Transverse colon (tissue), 4 donors: Measurements from ENCODE around the gene TRIM29. TPM values are rescaled to one million over a fixed set of nuclear protein-coding genes. Genes with fewer than 3 reads are reported as not detected.

Experiments
- DNase-seq: peaks from one replicate; pipeline ENCODE4 v3.0.0-alpha.2; 2019
- H3K27ac ChIP-seq, 4 donors: fragments of 200-600 bp; sonication (generic); 2 replicates each; pipeline ENCODE4 v1.5.1; 2016 to 2018; ENCODE audit warnings: inconsistent platforms in 4 of 4
- H3K27me3 ChIP-seq: fragments of 200-600 bp; sonication (generic); 2 replicates; pipeline ENCODE4 v1.5.1; 2017; ENCODE audit warnings: inconsistent platforms
- H3K36me3 ChIP-seq, 4 donors: fragments of 200-600 bp; sonication (generic); 2 replicates each; pipeline ENCODE4 v1.5.1; 2017 to 2019; ENCODE audit warnings: inconsistent platforms in 4 of 4
- H3K4me1 ChIP-seq, 4 donors: fragments of 200-600 bp; sonication (generic); 2 replicates each; pipeline ENCODE4 v1.5.1; 2017 to 2020; ENCODE audit warnings: inconsistent platforms in 4 of 4
- H3K4me3 ChIP-seq, 4 donors: fragments of 200-600 bp; sonication (generic); 1 replicate in 1 of 4; 2 replicates in 3 of 4; pipeline versions ENCODE4 v1.5.1 to v1.6.1; 2017 to 2019; ENCODE audit warnings: inconsistent platforms in 4 of 4
- H3K9me3 ChIP-seq, 2 donors: fragments of 200-600 bp; sonication (generic); 2 replicates each; pipeline ENCODE4 v1.5.1; 2017 to 2019; ENCODE audit warnings: inconsistent platforms in 2 of 2
- CTCF ChIP-seq, 5 experiments: fragments of 200-600 bp in 3 of 5; fragments of 450-650 bp in 2 of 5; sonication (generic) in 3 of 5; IDR thresholded peaks; 1 replicate in 2 of 5; 2 replicates in 3 of 5; pipeline ENCODE4 v1.5.1; 2016 to 2017; ENCODE audit warnings: antibody characterized with exemption in 5 of 5, inconsistent platforms in 3 of 5, mild to moderate bottlenecking in 2 of 5, moderate library complexity in 1 of 5
- EP300 ChIP-seq: sonication (generic); formaldehyde crosslinking; IDR thresholded peaks from one replicate; pipeline ENCODE4 v1.6.1; 2017; ENCODE audit warnings: antibody characterized with exemption, low read depth
- POLR2A ChIP-seq: fragments of 450-650 bp; IDR thresholded peaks from one replicate; pipeline ENCODE4 v1.6.1; 2016; ENCODE audit warnings: antibody characterized with exemption, mild to moderate bottlenecking, moderate library complexity
- POLR2AphosphoS5 ChIP-seq, 3 donors: sonication (generic); formaldehyde crosslinking; IDR thresholded peaks; one replicate each; pipeline ENCODE4 v1.6.1; 2016; ENCODE audit warnings: antibody characterized with exemption in 3 of 3
- WGBS, 2 donors: methylation state at CpG; one replicate each; pipeline ENCODE4 v1.1.5; 2018; ENCODE audit warnings: low coverage in 1 of 2; 5-methylcytosine and 5-hydroxymethylcytosine counted together
- in situ Hi-C, 4 donors: fragments of 200-750 bp; cut with MboI; loops; one replicate each; pipeline versions ENCODE4 v1.15.0 to v1.15.1; 2017; ENCODE audit warnings: low sequenced_read_pairs in 3 of 4, low pct_ligation_motif_present in 1 of 4, low pct_unique_long_range_greater_than_20kb in 1 of 4
- intact Hi-C: fragments of 100-400 bp; cut with DNase I; formaldehyde crosslinking; loops from one replicate; pipeline ENCODE4 v1.15.1; 2023; ENCODE audit warnings: low total_unique reads
- total RNA-seq, 4 donors: library from RNA; depleted of rRNA; stranded (reverse); fragments of >200 nt; gene quantifications; one replicate each; pipeline ENCODE4 v1.1.0, GENCODE V29; 2016

Gene TRIM29
- total RNA-seq, 4 donors from 2014 or later: 0.75 to 7.8 (median 4.4) TPM; not detected in 1

- H3K27me3 ChIP-seq: no peaks in the 10 kb centered on the region
- H3K9me3 ChIP-seq: no peaks in the 10 kb centered on the region
- no peak for DNase-seq
- WGBS, 2 donors: 43 to 51% methylated on average over 1 to 3 of the region's 3 CpGs
- TF ChIP-seq CTCF (IDR thresholded peaks at IDR 0.05) (no peak), EP300 (no peak), POLR2AphosphoS5 (IDR thresholded peaks at IDR 0.05) (no peak), POLR2A (no peak)
- intact Hi-C loops (no loop called here), in situ Hi-C loops (no loop called here)
- no peaks in the 10 kb centered on the region for H3K36me3 ChIP-seq
- peak overlapping the region in 1 of 4 donors; percentile 5 for H3K4me3 ChIP-seq
- peaks cover 52 to 93% (median 74%) of the 10 kb centered on the region in 4 donors for H3K4me1 ChIP-seq
- H3K27ac ChIP-seq: peak overlapping the region; percentile 91 to 92 (median 91)
Observed at GRCh38 chr11:120185706-120186455, 48.0 kb upstream of the TRIM29 start.

- intact Hi-C loops: no loop called here
- peak overlapping the region; percentile 91 to 92 (median 91) for H3K27ac ChIP-seq
- H3K9me3 ChIP-seq: no peaks in the 10 kb centered on the region
- 0 to 53% methylated on average over 1 to 7 of the region's 7 CpGs for WGBS, 2 donors
- DNase-seq: peak; percentile 82
- H3K4me1 ChIP-seq: peaks cover 52 to 86% (median 67%) of the 10 kb centered on the region in 4 donors
- H3K36me3 ChIP-seq: no peaks in the 10 kb centered on the region
- no peaks in the 10 kb centered on the region for H3K27me3 ChIP-seq
- TF ChIP-seq POLR2A (peak; percentile 66), EP300 (no peak), POLR2AphosphoS5 (IDR thresholded peaks at IDR 0.05) (peak in 2 of 3 donors; percentile 55 to 75), CTCF (IDR thresholded peaks at IDR 0.05) (peak in 1 of 5 experiments; percentile 28)
- peak overlapping the region in 1 of 4 donors; percentile 34 for H3K4me3 ChIP-seq
- in situ Hi-C loops: no loop called here
Observed at GRCh38 chr11:120184946-120185705, 47.2 kb upstream of the TRIM29 start.

- intact Hi-C loops (no loop called here), in situ Hi-C loops (no loop called here)
- H3K4me3 ChIP-seq: peak overlapping the region in 1 of 4 donors; percentile 34
- no peaks in the 10 kb centered on the region for H3K36me3 ChIP-seq
- H3K4me1 ChIP-seq: peaks cover 51 to 79% (median 62%) of the 10 kb centered on the region in 4 donors
- 62 to 83% methylated on average over 2 to 11 of the region's 11 CpGs for WGBS, 2 donors
- no peak for DNase-seq
- H3K9me3 ChIP-seq: no peaks in the 10 kb centered on the region
- H3K27me3 ChIP-seq: no peaks in the 10 kb centered on the region
- no peak for TF ChIP-seq POLR2AphosphoS5 (IDR thresholded peaks at IDR 0.05)
- no peak for TF ChIP-seq CTCF (IDR thresholded peaks at IDR 0.05)
- H3K27ac ChIP-seq: peak overlapping the region; percentile 91 to 92 (median 91)
Observed at GRCh38 chr11:120184371-120184945, 46.5 kb upstream of the TRIM29 start.

- TF ChIP-seq EP300 (no peak), POLR2AphosphoS5 (IDR thresholded peaks at IDR 0.05) (no peak), POLR2A (no peak), CTCF (IDR thresholded peaks at IDR 0.05) (no peak)
- 86 to 90% methylated on average over 2 to 7 of the region's 7 CpGs for WGBS, 2 donors
- Histone ChIP-seq H3K4me3 (peak overlapping the region in 1 of 4 donors; percentile 34), H3K36me3 (no peaks in the 10 kb centered on the region), H3K27me3 (no peaks in the 10 kb centered on the region), H3K4me1 (peaks cover 48 to 72% (median 57%) of the 10 kb centered on the region in 4 donors), H3K27ac (peak overlapping the region; percentile 91 to 92 (median 91)), H3K9me3 (no peaks in the 10 kb centered on the region)
- in situ Hi-C loops: no loop called here
- no peak for DNase-seq
- intact Hi-C loops: no loop called here
Observed at GRCh38 chr11:120183701-120184141, 45.8 kb upstream of the TRIM29 start.
